ENCODE results near the gene ADARB2. TPM values are rescaled to one million over a fixed set of nuclear protein-coding genes. Genes with fewer than 3 reads are reported as not detected.

The ADARB2 gene
- total and polyA plus RNA-seq, 2 experiments from 2014 or later = 0.13 to 0.48 TPM

DNA sequence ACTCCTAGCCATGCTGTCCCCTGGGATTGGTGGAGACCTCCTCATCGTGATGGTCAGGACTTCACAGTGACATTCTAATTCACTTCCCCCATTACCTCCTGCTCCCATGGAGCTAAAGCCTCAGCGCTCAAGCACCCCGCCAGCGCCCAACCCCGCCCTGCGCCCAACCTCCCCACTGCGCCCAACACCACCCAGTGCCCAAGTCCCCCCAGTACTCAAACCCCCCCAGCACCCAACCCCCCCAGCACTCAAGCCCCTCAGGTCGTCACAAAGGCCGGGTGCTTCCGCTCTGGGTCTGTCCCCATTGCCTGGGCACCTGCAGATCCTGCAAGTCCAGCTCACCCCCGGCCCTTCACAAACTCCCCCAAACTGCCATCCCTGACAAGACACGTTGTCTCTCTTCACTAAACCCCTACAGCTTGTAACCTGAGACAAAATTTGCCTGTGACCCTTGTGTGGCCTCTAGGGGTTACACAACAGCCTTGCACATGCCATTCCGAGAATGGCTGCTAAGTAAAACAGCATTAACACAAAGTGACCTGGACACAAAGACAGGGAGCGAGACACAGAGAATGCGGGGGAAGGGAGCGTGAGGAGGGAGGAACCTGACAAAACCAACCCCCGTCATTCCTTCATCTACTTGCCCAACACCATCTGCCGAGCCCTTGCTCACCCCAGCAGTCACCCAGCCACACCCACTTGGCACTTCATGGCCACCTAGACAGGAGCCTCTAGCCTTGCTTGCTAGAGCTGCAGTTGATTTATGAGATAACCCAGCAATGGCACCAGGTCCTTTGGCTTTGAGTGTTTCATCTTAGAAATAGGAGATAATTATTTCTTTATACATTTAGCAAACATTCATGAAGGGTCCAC, 107.8 kb downstream of the ADARB2 start:
- no peak overlapping the region for H3K4me3 ChIP-seq
- H3K4me2 ChIP-seq = no peak overlapping the region
- H3K4me1 ChIP-seq (ENCODE audit: insufficient read depth) = no peaks in the 10 kb centered on the region
- 72% methylated on average over 15 of the region's 18 CpGs for whole genome bisulfite sequencing (ENCODE audit: low lambda C conversion rate, missing lambda C conversion rate)
- no peak overlapping the region for H2AFZ ChIP-seq
- H3K27me3 ChIP-seq = no peaks in the 10 kb centered on the region
- H3K79me2 ChIP-seq = no peaks in the 10 kb centered on the region
- H4K20me1 ChIP-seq (ENCODE audit: insufficient read depth, poor library complexity, severe bottlenecking) = no peaks in the 10 kb centered on the region
- H3K27ac ChIP-seq = no peak overlapping the region
- no peaks in the 10 kb centered on the region for H3K9me3 ChIP-seq (ENCODE audit: low read depth)
- no peak for DNase-seq (ENCODE audit: low spot score)
- no peaks in the 10 kb centered on the region for H3K9me2 ChIP-seq (replicated peaks; ENCODE audit: insufficient read depth)
- TF ChIP-seq EZH2phosphoT487 (IDR thresholded peaks at IDR 0.05; ENCODE audit: low read depth, severe bottlenecking, unreplicated experiment) (no peak), EZH2 (IDR thresholded peaks at IDR 0.05; ENCODE audit: borderline replicate concordance) (no peak)
- TF ChIP-seq, protein P1, sequence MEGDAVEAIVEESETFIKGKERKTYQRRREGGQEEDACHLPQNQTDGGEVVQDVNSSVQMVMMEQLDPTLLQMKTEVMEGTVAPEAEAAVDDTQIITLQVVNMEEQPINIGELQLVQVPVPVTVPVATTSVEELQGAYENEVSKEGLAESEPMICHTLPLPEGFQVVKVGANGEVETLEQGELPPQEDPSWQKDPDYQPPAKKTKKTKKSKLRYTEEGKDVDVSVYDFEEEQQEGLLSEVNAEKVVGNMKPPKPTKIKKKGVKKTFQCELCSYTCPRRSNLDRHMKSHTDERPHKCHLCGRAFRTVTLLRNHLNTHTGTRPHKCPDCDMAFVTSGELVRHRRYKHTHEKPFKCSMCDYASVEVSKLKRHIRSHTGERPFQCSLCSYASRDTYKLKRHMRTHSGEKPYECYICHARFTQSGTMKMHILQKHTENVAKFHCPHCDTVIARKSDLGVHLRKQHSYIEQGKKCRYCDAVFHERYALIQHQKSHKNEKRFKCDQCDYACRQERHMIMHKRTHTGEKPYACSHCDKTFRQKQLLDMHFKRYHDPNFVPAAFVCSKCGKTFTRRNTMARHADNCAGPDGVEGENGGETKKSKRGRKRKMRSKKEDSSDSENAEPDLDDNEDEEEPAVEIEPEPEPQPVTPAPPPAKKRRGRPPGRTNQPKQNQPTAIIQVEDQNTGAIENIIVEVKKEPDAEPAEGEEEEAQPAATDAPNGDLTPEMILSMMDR (IDR thresholded peaks at IDR 0.05; ENCODE audit: poor library complexity) = no peak
- no peaks in the 10 kb centered on the region for H3K36me3 ChIP-seq (replicated peaks; ENCODE audit: insufficient read depth, low read depth)

DNA sequence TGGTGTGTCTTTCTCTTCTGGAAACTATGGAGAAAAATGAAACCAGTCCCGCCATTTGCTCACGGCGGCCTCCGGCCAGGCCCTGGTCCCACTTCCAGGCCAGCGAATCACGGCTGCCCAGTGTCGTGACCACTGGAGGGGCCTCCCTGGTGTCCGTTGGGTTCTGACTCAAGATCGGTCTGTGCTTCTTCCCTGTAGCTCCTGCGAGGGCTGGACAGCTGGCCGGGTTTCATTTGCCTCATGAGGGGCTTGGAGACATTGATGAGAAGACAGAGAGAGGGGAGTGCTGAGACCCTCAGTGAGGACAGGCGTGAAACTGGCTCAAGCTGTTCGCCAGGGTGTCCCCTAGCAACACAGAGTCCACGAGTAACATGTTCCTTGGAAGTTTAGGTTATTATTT, 108.6 kb downstream of the ADARB2 start:
- Histone ChIP-seq H3K79me2 (no peaks in the 10 kb centered on the region), H3K9me2 (replicated peaks; ENCODE audit: insufficient read depth) (no peaks in the 10 kb centered on the region), H3K4me2 (no peak overlapping the region), H3K9me3 (ENCODE audit: low read depth) (no peaks in the 10 kb centered on the region), H3K27me3 (no peaks in the 10 kb centered on the region), H4K20me1 (ENCODE audit: insufficient read depth, poor library complexity, severe bottlenecking) (no peaks in the 10 kb centered on the region), H3K4me3 (no peak overlapping the region), H2AFZ (no peak overlapping the region), H3K36me3 (replicated peaks; ENCODE audit: insufficient read depth, low read depth) (no peaks in the 10 kb centered on the region), H3K27ac (no peak overlapping the region), H3K4me1 (ENCODE audit: insufficient read depth) (no peaks in the 10 kb centered on the region)
- TF ChIP-seq EZH2phosphoT487 (IDR thresholded peaks at IDR 0.05; ENCODE audit: low read depth, severe bottlenecking, unreplicated experiment) (no peak), EZH2 (IDR thresholded peaks at IDR 0.05; ENCODE audit: borderline replicate concordance) (no peak)
- TF ChIP-seq, protein P1 (IDR thresholded peaks at IDR 0.05; ENCODE audit: poor library complexity) = no peak
- WGBS (ENCODE audit: low lambda C conversion rate, missing lambda C conversion rate) = 95% methylated on average over 14 of the region's 14 CpGs
- DNase-seq (ENCODE audit: low spot score) = no peak

DNA sequence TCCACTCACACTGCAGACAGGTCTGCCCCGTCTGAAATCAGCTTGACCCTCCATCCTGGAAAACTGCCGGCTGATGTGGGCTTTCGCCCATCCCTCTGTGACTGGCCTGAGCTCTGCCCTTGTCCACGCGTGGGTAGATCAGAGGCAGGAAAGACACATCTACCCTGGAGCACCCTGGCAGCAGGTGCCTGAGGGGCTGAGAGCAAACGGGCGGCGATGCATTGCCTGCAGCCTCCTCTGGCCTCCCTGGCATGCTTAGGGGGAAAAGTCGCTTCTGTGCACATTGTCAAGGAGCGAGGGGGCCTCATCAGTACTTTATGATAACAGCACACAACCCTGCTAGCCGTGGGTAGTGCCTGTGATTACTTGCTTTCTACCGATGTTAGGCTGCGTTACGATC, 109.4 kb downstream of the ADARB2 start:
- H3K4me1 ChIP-seq (ENCODE audit: insufficient read depth) = no peaks in the 10 kb centered on the region
- no peak overlapping the region for H2AFZ ChIP-seq
- no peaks in the 10 kb centered on the region for H3K9me3 ChIP-seq (ENCODE audit: low read depth)
- no peak overlapping the region for H3K4me3 ChIP-seq
- no peaks in the 10 kb centered on the region for H3K79me2 ChIP-seq
- no peaks in the 10 kb centered on the region for H3K36me3 ChIP-seq (replicated peaks; ENCODE audit: insufficient read depth, low read depth)
- no peak for DNase-seq (ENCODE audit: low spot score)
- H4K20me1 ChIP-seq (ENCODE audit: insufficient read depth, poor library complexity, severe bottlenecking) = no peaks in the 10 kb centered on the region
- no peaks in the 10 kb centered on the region for H3K27me3 ChIP-seq
- H3K4me2 ChIP-seq = no peak overlapping the region
- TF ChIP-seq, protein P1 (IDR thresholded peaks at IDR 0.05; ENCODE audit: poor library complexity) = no peak
- TF ChIP-seq EZH2 (IDR thresholded peaks at IDR 0.05; ENCODE audit: borderline replicate concordance) = no peak
- TF ChIP-seq EZH2phosphoT487 (IDR thresholded peaks at IDR 0.05; ENCODE audit: low read depth, severe bottlenecking, unreplicated experiment) = no peak
- WGBS (ENCODE audit: low lambda C conversion rate, missing lambda C conversion rate) = 84% methylated on average over 14 of the region's 14 CpGs
- H3K27ac ChIP-seq = no peak overlapping the region
- H3K9me2 ChIP-seq (replicated peaks; ENCODE audit: insufficient read depth) = no peaks in the 10 kb centered on the region

Data from hepatocyte (in vitro differentiated cells).